ENCODE data around the gene CYTH1. TPM values are rescaled to one million over a fixed set of nuclear protein-coding genes. Genes with fewer than 3 reads are reported as not detected.

CYTH1 gene
- total RNA-seq, 2 experiments from 2014 or later: 88.9 to 89.6 TPM

DNA sequence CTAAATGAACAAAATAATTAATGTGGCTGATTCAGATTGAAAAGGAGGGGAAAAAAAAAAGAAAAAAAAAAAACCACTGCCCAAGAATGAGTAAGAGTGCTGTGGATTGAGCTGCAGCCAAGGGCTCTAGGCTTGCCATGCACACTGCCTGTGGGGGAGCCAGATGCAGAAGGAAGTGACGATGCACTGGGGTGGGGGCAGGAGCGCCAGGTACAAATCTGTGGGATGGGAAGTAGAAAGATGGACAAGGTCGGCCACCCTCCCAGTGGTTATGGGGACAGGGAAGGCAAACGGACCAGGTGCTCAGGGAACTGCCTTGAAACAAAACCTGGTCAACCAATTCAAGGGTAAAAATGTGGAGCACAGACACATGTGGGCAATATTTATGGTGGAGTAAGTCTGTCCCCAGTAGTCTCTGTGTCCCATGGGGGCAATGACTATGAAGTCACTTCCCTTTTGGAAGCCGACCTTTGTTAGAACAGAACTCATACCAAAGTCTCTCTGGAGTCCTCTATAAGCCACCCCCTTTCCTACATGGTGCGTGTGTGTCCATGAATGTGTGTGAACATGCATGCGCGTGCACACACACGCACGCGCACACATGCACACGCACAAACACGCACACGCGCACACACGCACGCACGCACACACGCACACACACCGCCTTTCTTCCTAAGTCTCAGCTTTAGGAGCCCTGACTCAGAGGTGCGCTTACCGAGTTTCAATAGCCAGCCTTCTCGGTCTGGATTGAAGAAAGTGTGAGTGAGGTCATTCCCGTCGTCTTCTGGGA is 84.3 kb downstream of the CYTH1 start:
- Mint-ChIP-seq H3K27ac (peak overlapping the region; percentile 66), H3K4me1 (peaks cover 9% of the 10 kb centered on the region), H3K4me3 (no peak overlapping the region), H3K27me3 (no peaks in the 10 kb centered on the region), H3K36me3 (peaks cover 23% of the 10 kb centered on the region), H3K9me3 (no peaks in the 10 kb centered on the region)
- no peak for DNase-seq

DNA sequence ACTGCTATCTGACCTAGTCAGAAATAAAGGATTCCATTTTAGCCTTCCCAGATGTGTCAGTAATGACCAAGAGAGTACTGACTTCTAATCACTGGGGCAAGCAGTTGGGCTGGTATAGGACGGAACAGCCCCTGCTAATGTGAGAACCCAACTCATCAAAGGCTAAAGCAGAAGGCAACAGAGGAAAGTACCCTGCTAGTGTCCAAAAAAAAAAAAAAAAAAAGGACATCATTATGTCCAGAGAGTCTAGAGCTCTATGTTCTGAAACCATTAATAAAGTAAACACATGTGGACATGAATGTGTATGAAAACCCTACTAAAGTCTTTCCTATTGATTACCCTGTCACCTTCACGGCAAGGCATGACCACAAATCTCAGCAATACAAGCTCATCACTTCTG is 85.0 kb downstream of the CYTH1 start:
- Mint-ChIP-seq H3K9me3 (no peaks in the 10 kb centered on the region), H3K36me3 (peaks cover 22% of the 10 kb centered on the region), H3K4me3 (no peak overlapping the region), H3K4me1 (peaks cover 9% of the 10 kb centered on the region), H3K27me3 (no peaks in the 10 kb centered on the region), H3K27ac (peak overlapping the region; percentile 66)
- DNase-seq: no peak

DNA sequence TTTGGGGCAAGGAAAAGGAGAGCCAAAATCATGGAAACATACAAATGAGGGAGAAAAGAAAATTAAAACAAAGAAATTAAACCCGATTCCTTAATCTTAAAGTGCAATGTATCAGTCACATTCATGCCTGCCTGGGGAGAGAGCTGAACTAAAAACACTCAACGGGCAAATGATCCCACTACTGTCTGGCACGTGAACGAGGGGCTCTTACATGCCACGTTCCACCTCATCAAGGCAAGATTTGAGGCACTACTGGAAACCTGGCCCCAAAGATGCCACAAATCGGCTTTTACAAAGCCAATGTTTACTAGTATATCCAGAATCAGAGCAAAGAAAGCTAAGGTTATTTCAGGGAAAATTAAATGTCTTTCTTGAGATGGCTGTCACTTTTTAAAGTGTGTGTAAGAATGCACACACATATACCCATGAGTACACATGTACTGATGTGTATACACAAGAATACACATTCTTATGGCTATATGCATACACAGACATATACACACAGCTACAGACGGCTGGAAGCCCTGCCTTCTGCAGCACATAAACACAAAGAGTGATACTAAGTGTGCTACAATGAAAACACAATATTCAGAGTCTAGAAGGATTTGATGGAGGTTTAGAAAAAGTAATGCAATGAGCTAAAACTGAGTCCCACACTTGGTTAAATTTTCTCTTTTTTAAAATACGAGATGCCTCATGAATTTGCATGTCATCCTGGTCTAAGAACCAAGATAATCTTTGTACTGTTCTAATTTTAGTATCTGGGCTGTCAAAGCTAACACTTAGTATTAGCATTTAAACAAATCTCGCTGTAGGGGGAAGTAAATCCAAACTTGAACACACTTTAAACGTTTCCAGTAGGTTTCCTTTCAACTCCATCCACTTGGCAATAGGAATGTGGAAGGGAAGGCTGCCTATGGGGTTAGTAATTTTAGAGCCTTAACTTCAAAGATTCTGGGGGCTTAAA is 85.8 kb downstream of the CYTH1 start:
- Mint-ChIP-seq H3K27me3 (no peaks in the 10 kb centered on the region), H3K4me3 (no peak overlapping the region), H3K4me1 (peaks cover 9% of the 10 kb centered on the region), H3K9me3 (no peaks in the 10 kb centered on the region), H3K27ac (no peak overlapping the region), H3K36me3 (peaks cover 22% of the 10 kb centered on the region)
- DNase-seq: no peak

DNA sequence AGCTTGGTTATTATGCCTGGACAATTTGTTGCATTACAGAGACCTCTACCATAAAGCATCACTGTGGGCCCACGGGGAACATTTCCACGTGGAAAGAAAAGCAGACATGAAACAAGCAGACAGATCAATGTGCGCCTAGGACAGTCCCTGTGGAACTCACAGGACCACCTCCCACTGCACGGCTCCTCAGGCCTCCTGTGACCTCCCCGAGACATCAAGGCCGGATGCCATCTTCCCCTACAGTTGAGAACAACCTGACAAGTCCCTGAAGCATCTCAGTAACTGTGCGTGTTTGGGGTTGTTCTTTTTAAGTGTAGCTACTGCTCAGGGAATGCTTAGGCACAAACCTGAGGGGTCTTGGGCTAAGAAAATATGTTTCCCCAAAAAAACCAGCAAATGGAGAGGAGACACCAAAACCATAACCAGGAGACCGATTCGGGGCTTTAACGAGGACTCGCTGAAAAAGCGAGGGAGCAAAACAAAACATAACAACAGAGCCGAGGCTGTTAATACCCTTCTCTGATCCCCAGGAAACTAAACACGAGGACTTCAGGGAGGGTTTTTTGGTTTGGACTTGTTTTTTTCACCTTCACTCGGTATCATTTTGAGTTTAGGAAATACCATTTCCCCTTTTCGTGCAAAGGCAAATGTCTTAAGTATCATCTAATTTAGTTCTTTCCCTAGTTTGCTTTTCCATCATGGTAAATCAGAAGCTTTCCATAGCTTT is 87.1 kb downstream of the CYTH1 start:
- no peak for DNase-seq
- Mint-ChIP-seq H3K4me1 (peaks cover 9% of the 10 kb centered on the region), H3K4me3 (no peak overlapping the region), H3K27me3 (no peaks in the 10 kb centered on the region), H3K36me3 (peaks cover 23% of the 10 kb centered on the region), H3K27ac (peak overlapping the region; percentile 71), H3K9me3 (no peaks in the 10 kb centered on the region)

DNA sequence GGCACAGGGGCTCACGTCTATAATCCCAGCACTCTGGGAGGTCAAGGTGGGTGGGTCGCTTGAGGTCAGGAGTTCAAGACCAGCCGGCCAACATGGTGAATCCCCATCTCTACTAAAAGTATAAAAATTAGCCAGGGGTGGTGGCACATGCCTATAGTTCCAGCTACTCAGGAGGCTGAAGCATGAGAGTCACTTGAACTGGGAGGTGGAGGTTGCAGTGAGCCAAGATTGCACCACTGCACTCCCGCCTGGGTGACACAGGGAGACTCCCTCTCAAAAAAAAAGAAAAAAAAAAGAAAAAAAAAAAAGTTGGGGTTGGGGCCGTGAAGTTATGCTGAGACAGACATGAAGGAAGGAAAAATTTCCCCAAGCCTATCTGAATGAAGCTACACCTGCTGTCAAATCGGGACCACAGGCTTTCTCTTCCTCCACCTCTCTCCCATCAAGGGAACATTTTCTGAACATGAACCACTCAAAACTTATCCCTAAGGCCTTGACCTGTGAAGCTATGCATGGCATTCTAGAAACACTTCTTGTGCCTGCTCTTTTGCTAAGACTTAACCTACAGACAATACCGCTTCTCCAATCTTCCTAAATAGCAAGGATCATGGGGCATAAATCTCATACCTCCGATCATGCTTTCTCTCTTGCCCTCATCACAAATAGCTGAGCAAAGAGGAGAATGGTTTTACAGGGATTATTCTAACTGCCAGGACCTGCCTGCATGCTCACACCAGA is 88.6 kb downstream of the CYTH1 start:
- Mint-ChIP-seq H3K9me3 (no peaks in the 10 kb centered on the region), H3K27ac (no peak overlapping the region), H3K27me3 (no peaks in the 10 kb centered on the region), H3K4me1 (peaks cover 9% of the 10 kb centered on the region), H3K36me3 (peaks cover 29% of the 10 kb centered on the region), H3K4me3 (no peak overlapping the region)
- DNase-seq: no peak

DNA sequence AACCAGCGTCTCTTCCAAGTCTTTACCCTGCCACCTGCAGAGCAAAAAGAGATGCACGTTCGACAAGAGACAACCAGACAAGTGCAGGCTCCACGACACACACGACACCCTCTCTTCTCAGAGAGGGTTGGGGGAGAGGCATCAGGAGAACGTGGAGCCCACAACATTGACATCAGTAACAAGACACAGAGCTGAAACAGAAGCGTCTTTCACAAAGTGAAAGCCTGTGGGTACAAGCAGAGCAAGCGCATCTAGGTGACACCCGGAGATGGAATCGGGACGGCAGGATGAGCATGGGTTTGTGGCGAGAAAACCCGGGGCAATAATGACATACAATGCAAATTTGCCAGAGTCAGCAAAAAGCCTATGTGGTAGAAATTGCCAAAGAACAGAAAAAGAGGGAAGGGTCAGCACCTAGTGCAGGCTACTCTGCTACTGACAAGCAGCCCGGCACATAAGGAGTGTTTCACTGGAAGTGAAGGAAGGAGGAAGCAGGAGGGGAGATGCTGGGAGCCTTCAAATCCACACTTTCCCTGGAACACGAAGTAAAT is 89.5 kb downstream of the CYTH1 start:
- no peak overlapping the region for H3K27ac Mint-ChIP-seq
- peaks cover 33% of the 10 kb centered on the region for H3K36me3 Mint-ChIP-seq
- H3K9me3 Mint-ChIP-seq: no peaks in the 10 kb centered on the region
- H3K4me3 Mint-ChIP-seq: no peak overlapping the region
- DNase-seq: no peak
- H3K4me1 Mint-ChIP-seq: peaks cover 6% of the 10 kb centered on the region
- H3K27me3 Mint-ChIP-seq: no peaks in the 10 kb centered on the region

DNA sequence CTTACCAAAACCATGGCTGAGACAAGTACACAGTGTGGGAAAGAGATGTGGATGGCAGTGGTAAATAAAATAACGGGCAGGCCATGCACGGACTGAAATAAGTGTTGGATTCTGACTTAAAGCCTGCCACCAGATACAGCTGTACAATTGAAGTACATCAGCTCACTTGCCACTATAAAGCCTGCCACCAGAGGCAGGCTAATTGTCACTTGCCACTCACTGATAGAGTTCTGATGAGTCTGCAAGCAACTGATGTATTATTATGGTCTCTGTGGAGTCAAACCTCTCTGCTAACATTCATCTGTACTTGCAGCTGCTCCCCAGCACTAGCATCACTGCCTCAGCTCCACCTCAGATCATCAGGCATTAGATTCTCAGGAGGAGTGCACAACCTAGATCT is 93.0 kb downstream of the CYTH1 start:
- H3K9me3 Mint-ChIP-seq: no peaks in the 10 kb centered on the region
- no peaks in the 10 kb centered on the region for H3K27me3 Mint-ChIP-seq
- peak overlapping the region; percentile 55 for H3K27ac Mint-ChIP-seq
- H3K4me3 Mint-ChIP-seq: no peak overlapping the region
- no peak for DNase-seq
- peaks cover 5% of the 10 kb centered on the region for H3K4me1 Mint-ChIP-seq
- peaks cover 25% of the 10 kb centered on the region for H3K36me3 Mint-ChIP-seq

DNA sequence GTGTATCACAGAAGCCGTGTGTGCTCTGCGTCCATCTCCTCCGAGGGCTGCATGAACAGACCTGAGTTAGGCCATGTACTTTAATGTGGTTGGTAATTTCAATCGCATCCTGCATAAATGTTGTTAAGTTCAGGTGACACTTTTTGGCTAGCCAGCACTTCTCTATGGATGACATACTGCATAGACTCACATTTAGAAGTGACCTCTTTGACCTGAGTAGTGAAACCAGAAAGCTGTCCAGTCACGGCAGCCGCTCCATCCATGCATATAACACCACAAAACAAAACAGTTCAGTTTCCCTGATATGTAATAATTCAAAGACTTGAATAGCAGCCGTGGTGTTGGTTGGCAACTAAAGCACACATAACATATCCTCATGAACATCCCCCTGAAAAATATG is 94.1 kb downstream of the CYTH1 start:
- Mint-ChIP-seq H3K36me3 (peaks cover 28% of the 10 kb centered on the region), H3K4me3 (no peak overlapping the region), H3K27ac (peak overlapping the region; percentile 26), H3K27me3 (no peaks in the 10 kb centered on the region), H3K9me3 (no peaks in the 10 kb centered on the region), H3K4me1 (peaks cover 5% of the 10 kb centered on the region)
- no peak for DNase-seq

- DNase-seq: no peak
- H3K27me3 Mint-ChIP-seq: no peaks in the 10 kb centered on the region
- peaks cover 29% of the 10 kb centered on the region for H3K36me3 Mint-ChIP-seq
Measured at GRCh38 chr17:78687125-78687524, 94.9 kb downstream of the CYTH1 start.

DNA sequence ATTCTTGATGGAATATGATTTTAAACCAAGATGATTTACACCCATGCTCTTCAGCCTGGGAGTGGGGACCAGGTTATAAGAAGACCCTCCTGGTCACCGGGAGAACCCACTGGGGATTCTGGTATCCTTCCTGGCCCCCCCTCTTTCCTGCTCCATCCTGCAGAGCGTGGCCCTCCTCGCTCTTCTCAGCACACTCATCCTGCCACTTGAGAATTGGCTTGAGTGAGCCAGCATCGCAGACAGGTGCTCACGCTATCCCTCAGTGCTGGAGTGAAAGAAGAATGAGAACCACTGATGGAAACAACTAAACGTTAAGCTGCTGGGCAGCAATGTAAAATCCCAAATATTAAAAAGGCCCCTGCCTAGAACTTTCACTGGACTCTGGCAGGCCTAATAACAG is 98.0 kb downstream of the CYTH1 start:
- peak overlapping the region; percentile 27 for H3K27ac Mint-ChIP-seq
- peaks cover 13% of the 10 kb centered on the region for H3K4me1 Mint-ChIP-seq
- peaks cover 24% of the 10 kb centered on the region for H3K36me3 Mint-ChIP-seq
- no peaks in the 10 kb centered on the region for H3K27me3 Mint-ChIP-seq
- H3K4me3 Mint-ChIP-seq: no peak overlapping the region
- no peaks in the 10 kb centered on the region for H3K9me3 Mint-ChIP-seq
- DNase-seq: no peak

More at GRCh38 chr17:78687125-78687524, 94.9 kb downstream of the CYTH1 start:
- Mint-ChIP-seq H3K4me1 (peaks cover 10% of the 10 kb centered on the region), H3K4me3 (no peak overlapping the region), H3K9me3 (no peaks in the 10 kb centered on the region), H3K27ac (no peak overlapping the region)

DNA sequence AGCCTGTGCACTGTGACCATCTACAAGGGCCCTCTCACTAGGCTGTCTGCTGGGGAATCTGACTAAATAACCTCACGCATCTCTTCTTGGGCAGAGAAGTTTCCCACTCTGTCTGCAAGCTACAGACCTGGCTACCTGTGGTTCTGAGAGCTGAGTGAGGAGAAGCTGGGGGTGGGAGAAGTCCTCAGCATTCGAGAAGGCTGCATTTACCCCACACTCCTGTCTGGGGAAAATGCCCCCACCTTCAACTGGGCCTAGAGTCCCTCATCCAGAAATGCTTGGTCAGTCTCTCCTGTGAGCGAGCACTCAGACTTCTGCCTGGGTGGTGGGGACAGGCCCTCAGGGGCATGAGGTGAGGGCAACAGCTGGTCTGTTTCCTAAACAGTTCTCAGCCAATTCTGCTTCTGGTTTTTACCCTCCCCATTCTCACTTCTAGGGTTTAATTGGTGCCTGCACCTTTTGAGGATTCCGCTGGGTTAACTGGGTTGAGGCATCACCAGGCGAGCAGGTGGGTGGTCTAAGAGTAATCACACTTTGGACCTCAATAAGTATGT is 98.6 kb downstream of the CYTH1 start:
- no peak for DNase-seq
- Mint-ChIP-seq H3K4me1 (peaks cover 11% of the 10 kb centered on the region), H3K27me3 (no peaks in the 10 kb centered on the region), H3K4me3 (no peak overlapping the region), H3K9me3 (no peaks in the 10 kb centered on the region), H3K27ac (peak overlapping the region; percentile 65), H3K36me3 (peaks cover 20% of the 10 kb centered on the region)

DNA sequence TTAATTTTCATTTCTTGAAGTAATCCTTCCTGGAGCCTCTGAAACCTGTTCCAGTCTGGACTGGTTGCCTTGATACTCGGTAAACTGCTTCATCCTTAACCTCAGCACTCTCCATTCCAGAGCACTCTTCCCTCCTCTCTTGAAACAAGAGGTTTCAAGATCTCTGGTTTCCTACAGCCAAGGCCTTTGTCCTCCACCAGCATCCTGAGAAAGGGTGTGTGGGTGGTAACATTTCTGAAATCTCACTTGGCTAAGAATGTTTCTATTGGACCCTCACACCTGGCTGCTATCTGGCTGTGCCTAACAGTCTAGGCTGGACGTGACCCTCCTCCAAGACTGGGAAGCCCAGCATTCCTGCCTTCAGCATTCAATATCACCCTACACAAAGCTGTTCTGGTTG is 99.7 kb downstream of the CYTH1 start:
- H3K36me3 Mint-ChIP-seq: peaks cover 14% of the 10 kb centered on the region

DNA sequence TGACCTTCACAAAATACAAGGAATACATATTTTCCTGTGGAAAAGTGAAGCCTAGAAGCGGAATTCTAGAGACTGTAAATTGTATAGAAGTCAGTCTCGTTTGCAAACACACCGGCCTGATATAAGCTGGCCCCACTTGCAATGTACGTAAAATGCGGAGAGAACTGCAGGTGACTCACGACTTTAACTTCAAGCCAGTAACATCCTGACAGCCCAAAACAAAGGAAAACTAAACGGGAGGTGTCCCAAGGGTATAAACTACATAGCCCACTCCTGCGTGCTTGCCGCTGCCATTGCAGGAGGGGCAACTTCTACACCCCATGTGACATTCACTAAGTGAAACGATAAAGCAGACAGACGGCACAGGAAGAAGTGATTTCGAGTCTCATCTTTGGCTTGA is 101.6 kb downstream of the CYTH1 start:
- no peaks in the 10 kb centered on the region for H3K9me3 Mint-ChIP-seq
- DNase-seq: no peak
- no peak overlapping the region for H3K4me3 Mint-ChIP-seq
- H3K27me3 Mint-ChIP-seq: no peaks in the 10 kb centered on the region
- H3K27ac Mint-ChIP-seq: peak overlapping the region; percentile 42
- H3K4me1 Mint-ChIP-seq: peaks cover 8% of the 10 kb centered on the region
- peaks cover 11% of the 10 kb centered on the region for H3K36me3 Mint-ChIP-seq

More for the DNA sequence above, 99.7 kb downstream of the CYTH1 start:
- H3K4me1 Mint-ChIP-seq: peaks cover 9% of the 10 kb centered on the region
- H3K27ac Mint-ChIP-seq: peak overlapping the region; percentile 57
- no peaks in the 10 kb centered on the region for H3K9me3 Mint-ChIP-seq
- H3K4me3 Mint-ChIP-seq: no peak overlapping the region
- no peaks in the 10 kb centered on the region for H3K27me3 Mint-ChIP-seq
- DNase-seq: no peak
